Measurements from ENCODE around the gene RDH12.

- TF ChIP-seq SUZ12 (IDR thresholded peaks at IDR 0.05; ENCODE audit: extremely low read depth, insufficient read depth, insufficient read length) (no peak), ZNF274 (IDR thresholded peaks at IDR 0.05; ENCODE audit: low read depth, low read length) (no peak), YY1 (IDR thresholded peaks at IDR 0.05; ENCODE audit: insufficient read depth, insufficient read length) (no peak)
These were observed 49.5 kb upstream of the RDH12 start for GRCh38 chr14:67652189-67652588.
